HEK293 (cell line): ENCODE measurements around the gene ETNK2.
A peak's percentile ranks its signal among the peaks of the same experiment; 100 is the strongest.

Experiments used
- GLI2 ChIP-seq: fragments of 450-650 bp; formaldehyde crosslinking; IDR thresholded peaks from 2 replicates; pipeline ENCODE4; 2017; ENCODE audit warnings: missing biosample characterization, missing genetic modification characterization, low read depth, borderline replicate concordance
- GLIS1 ChIP-seq: fragments of 450-650 bp; formaldehyde crosslinking; IDR thresholded peaks from 2 replicates; pipeline ENCODE4 v1.5.1; 2016; ENCODE audit warnings: missing biosample characterization, missing genetic modification characterization
- HOXD13 ChIP-seq: sonication (generic); formaldehyde crosslinking; IDR thresholded peaks from 2 replicates; pipeline ENCODE4 v1.8.0; 2022; ENCODE audit warnings: missing genetic modification reagents, borderline replicate concordance
- KLF10 ChIP-seq: fragments of 450-650 bp; IDR thresholded peaks from 2 replicates; pipeline ENCODE4 v1.5.1; 2018; ENCODE audit warnings: missing biosample characterization, mild to moderate bottlenecking, missing genetic modification characterization
- KLF16 ChIP-seq: fragments of 450-650 bp; formaldehyde crosslinking; IDR thresholded peaks from 2 replicates; pipeline ENCODE4 v1.5.1; 2017; ENCODE audit warnings: missing biosample characterization, missing genetic modification characterization
- KLF7 ChIP-seq: fragments of 450-650 bp; formaldehyde crosslinking; IDR thresholded peaks from 2 replicates; pipeline ENCODE4 v1.5.1; 2016; ENCODE audit warnings: missing biosample characterization, missing genetic modification characterization, borderline replicate concordance
- REPIN1 ChIP-seq: fragments of 450-650 bp; formaldehyde crosslinking; IDR thresholded peaks from 2 replicates; pipeline ENCODE4 v1.5.1; 2017; ENCODE audit warnings: missing biosample characterization, missing genetic modification characterization, low read depth
- SCRT2 ChIP-seq: fragments of 450-650 bp; formaldehyde crosslinking; IDR thresholded peaks from 2 replicates; pipeline ENCODE4 v1.5.1; 2016; ENCODE audit warnings: missing biosample characterization, missing genetic modification characterization
- SP2 ChIP-seq: fragments of 450-650 bp; formaldehyde crosslinking; IDR thresholded peaks from 2 replicates; pipeline ENCODE4 v1.5.1; 2016; ENCODE audit warnings: missing biosample characterization, missing genetic modification characterization
- SP3 ChIP-seq: fragments of 450-650 bp; formaldehyde crosslinking; IDR thresholded peaks from 2 replicates; pipeline ENCODE4 v1.5.1; 2016; ENCODE audit warnings: missing biosample characterization, missing genetic modification characterization
- TRIM28 ChIP-seq: IDR thresholded peaks from 2 replicates; pipeline ENCODE4 v1.6.1; 2011; ENCODE audit warnings: low read length, control low read depth, borderline replicate concordance
- ZBTB21 ChIP-seq: fragments of 450-650 bp; formaldehyde crosslinking; IDR thresholded peaks from 2 replicates; pipeline ENCODE4 v1.5.1; 2017; ENCODE audit warnings: missing biosample characterization, missing genetic modification characterization
- ZNF138 ChIP-seq: fragments of 450-650 bp; formaldehyde crosslinking; IDR thresholded peaks from 2 replicates; pipeline ENCODE4 v1.5.1; 2016; ENCODE audit warnings: missing biosample characterization, missing genetic modification characterization, borderline replicate concordance
- ZNF211 ChIP-seq: fragments of 450-650 bp; formaldehyde crosslinking; IDR thresholded peaks from 2 replicates; pipeline ENCODE4 v1.5.1; 2016; ENCODE audit warnings: low read depth, missing biosample characterization, missing genetic modification characterization
- ZNF473 ChIP-seq: fragments of 450-650 bp; formaldehyde crosslinking; IDR thresholded peaks from 2 replicates; pipeline ENCODE4 v1.5.1; 2017; ENCODE audit warnings: missing biosample characterization, missing genetic modification characterization
- ZNF514 ChIP-seq: fragments of 450-650 bp; formaldehyde crosslinking; IDR thresholded peaks from 2 replicates; pipeline ENCODE4 v1.5.1; 2016; ENCODE audit warnings: missing biosample characterization, missing genetic modification characterization
- ZNF560 ChIP-seq: fragments of 450-650 bp; formaldehyde crosslinking; IDR thresholded peaks from 2 replicates; pipeline ENCODE4 v1.5.1; 2017; ENCODE audit warnings: missing biosample characterization, missing genetic modification characterization, borderline replicate concordance
- ZNF585B ChIP-seq: fragments of 450-650 bp; formaldehyde crosslinking; IDR thresholded peaks from 2 replicates; pipeline ENCODE4 v1.5.1; 2016; ENCODE audit warnings: missing biosample characterization, missing genetic modification characterization
- ZNF600 ChIP-seq: fragments of 450-650 bp; formaldehyde crosslinking; IDR thresholded peaks from 2 replicates; pipeline ENCODE4 v1.5.1; 2016; ENCODE audit warnings: missing biosample characterization, missing genetic modification characterization
- ZNF623 ChIP-seq: fragments of 450-650 bp; formaldehyde crosslinking; IDR thresholded peaks from 2 replicates; pipeline ENCODE4 v1.5.1; 2016; ENCODE audit warnings: missing biosample characterization, missing genetic modification characterization
- ZNF624 ChIP-seq: fragments of 450-650 bp; formaldehyde crosslinking; IDR thresholded peaks from 2 replicates; pipeline ENCODE4 v1.5.1; 2017; ENCODE audit warnings: missing biosample characterization, missing genetic modification characterization
- ZNF626 ChIP-seq: fragments of 450-650 bp; sonication (Bioruptor Pico); formaldehyde crosslinking; IDR thresholded peaks from 2 replicates; pipeline ENCODE4 v1.5.1; 2018; ENCODE audit warnings: missing biosample characterization, missing genetic modification characterization, inconsistent platforms
- ZNF677 ChIP-seq: fragments of 450-650 bp; IDR thresholded peaks from 2 replicates; pipeline ENCODE4 v1.5.0; 2018; ENCODE audit warnings: missing biosample characterization, mild to moderate bottlenecking, missing genetic modification characterization, moderate library complexity
- ZNF701 ChIP-seq: fragments of 450-650 bp; formaldehyde crosslinking; IDR thresholded peaks from 2 replicates; pipeline ENCODE4 v1.5.1; 2016; ENCODE audit warnings: missing biosample characterization, missing genetic modification characterization
- ZSCAN16 ChIP-seq: fragments of 450-650 bp; formaldehyde crosslinking; IDR thresholded peaks from 2 replicates; pipeline ENCODE4 v1.5.1; 2016; ENCODE audit warnings: missing biosample characterization, missing genetic modification characterization
- ZXDB ChIP-seq: fragments of 450-650 bp; formaldehyde crosslinking; IDR thresholded peaks from 2 replicates; pipeline ENCODE4 v1.5.1; 2016; ENCODE audit warnings: missing biosample characterization, missing genetic modification characterization
- TF ChIP-seq, protein P1 (sequence below): sonication (generic); formaldehyde crosslinking; IDR thresholded peaks from 2 replicates; pipeline ENCODE4 v1.8.1; 2022; ENCODE audit warnings: mild to moderate bottlenecking, moderate library complexity, missing genetic modification reagents
- TF ChIP-seq, protein P2 (sequence below): fragments of 450-650 bp; formaldehyde crosslinking; IDR thresholded peaks from 2 replicates; pipeline ENCODE4 v1.5.1; 2016; ENCODE audit warnings: missing biosample characterization, missing genetic modification characterization, borderline replicate concordance
- TF ChIP-seq, protein P3 (sequence below): fragments of 450-650 bp; formaldehyde crosslinking; IDR thresholded peaks from 2 replicates; pipeline ENCODE4 v1.5.1; 2016; ENCODE audit warnings: missing biosample characterization, missing genetic modification characterization
- TF ChIP-seq, protein P4 (sequence below): fragments of 450-650 bp; formaldehyde crosslinking; IDR thresholded peaks from 2 replicates; pipeline ENCODE4 v1.5.1; 2016; ENCODE audit warnings: missing biosample characterization, missing genetic modification characterization

ETNK2 gene

DNA sequence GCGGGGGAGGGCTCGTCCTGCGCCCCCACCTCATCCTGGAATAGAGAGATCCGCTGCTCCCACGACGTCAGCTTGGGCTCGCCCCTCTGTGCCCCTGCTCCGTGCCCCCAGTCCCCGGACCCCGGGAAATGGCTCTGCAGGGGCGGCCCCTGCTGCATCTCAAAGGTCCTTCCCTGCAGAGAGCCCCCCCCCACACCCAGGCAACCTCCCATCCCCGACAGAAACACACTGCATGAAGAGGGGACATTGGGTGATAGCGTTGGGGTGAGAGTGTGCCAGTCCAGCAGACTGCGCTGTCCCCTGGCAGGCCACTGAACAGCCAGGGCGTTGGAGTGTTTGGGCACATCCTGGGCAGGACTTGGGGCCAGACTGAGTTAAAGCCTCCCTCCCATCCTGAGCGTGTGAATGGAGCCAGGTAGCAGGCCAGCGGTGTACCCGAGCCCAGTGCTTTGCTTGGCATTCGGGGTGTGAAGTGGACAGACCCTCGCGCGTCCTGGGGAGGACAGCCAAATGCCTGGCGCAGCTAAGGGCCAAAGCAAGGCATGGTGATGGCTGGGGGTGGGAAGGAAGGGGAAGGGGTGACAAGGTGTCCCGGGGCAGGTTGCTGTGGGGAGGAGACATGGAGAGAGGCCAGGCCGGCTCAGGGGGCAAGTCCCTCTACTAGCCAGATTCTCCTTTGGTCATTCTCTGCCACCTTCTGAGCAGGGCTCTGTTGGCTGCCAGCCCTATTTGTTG is 633 bp upstream of the ETNK2 start (continued):
- TF ChIP-seq TRIM28 (no peak), REPIN1 (no peak), ZNF677 (no peak), ZNF701 (tag by site-specific recombination) (no peak), GLI2 (tag by site-specific recombination) (no peak), ZNF473 (no peak), ZXDB (peak; percentile 90), ZSCAN16 (tag by site-specific recombination) (no peak), ZNF514 (tag by site-specific recombination) (no peak), KLF10 (no peak), ZNF624 (tag by site-specific recombination) (no peak), KLF16 (tag by site-specific recombination) (no peak), ZNF585B (no peak), ZNF626 (tag by site-specific recombination) (no peak), ZNF560 (tag by site-specific recombination) (no peak), SP2 (tag by site-specific recombination) (no peak), KLF7 (tag by site-specific recombination) (no peak), ZNF211 (tag by site-specific recombination) (no peak), SP3 (tag by site-specific recombination) (no peak; the same call in 1 of the 2 replicates), ZNF623 (tag by site-specific recombination) (no peak), ZNF600 (tag by site-specific recombination) (peak; percentile 67; the same call in 1 of the 2 replicates), ZBTB21 (tag by site-specific recombination) (no peak), SCRT2 (tag by site-specific recombination) (no peak), HOXD13 (no peak), ZNF138 (tag by site-specific recombination) (no peak), GLIS1 (tag by site-specific recombination) (peak; percentile 21; the same call in 1 of the 2 replicates)
- TF ChIP-seq, protein P1, sequence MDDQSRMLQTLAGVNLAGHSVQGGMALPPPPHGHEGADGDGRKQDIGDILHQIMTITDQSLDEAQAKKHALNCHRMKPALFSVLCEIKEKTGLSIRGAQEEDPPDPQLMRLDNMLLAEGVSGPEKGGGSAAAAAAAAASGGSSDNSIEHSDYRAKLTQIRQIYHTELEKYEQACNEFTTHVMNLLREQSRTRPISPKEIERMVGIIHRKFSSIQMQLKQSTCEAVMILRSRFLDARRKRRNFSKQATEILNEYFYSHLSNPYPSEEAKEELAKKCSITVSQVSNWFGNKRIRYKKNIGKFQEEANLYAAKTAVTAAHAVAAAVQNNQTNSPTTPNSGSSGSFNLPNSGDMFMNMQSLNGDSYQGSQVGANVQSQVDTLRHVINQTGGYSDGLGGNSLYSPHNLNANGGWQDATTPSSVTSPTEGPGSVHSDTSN (CRISPR knock-in tag) = no peak
- TF ChIP-seq, protein P2, sequence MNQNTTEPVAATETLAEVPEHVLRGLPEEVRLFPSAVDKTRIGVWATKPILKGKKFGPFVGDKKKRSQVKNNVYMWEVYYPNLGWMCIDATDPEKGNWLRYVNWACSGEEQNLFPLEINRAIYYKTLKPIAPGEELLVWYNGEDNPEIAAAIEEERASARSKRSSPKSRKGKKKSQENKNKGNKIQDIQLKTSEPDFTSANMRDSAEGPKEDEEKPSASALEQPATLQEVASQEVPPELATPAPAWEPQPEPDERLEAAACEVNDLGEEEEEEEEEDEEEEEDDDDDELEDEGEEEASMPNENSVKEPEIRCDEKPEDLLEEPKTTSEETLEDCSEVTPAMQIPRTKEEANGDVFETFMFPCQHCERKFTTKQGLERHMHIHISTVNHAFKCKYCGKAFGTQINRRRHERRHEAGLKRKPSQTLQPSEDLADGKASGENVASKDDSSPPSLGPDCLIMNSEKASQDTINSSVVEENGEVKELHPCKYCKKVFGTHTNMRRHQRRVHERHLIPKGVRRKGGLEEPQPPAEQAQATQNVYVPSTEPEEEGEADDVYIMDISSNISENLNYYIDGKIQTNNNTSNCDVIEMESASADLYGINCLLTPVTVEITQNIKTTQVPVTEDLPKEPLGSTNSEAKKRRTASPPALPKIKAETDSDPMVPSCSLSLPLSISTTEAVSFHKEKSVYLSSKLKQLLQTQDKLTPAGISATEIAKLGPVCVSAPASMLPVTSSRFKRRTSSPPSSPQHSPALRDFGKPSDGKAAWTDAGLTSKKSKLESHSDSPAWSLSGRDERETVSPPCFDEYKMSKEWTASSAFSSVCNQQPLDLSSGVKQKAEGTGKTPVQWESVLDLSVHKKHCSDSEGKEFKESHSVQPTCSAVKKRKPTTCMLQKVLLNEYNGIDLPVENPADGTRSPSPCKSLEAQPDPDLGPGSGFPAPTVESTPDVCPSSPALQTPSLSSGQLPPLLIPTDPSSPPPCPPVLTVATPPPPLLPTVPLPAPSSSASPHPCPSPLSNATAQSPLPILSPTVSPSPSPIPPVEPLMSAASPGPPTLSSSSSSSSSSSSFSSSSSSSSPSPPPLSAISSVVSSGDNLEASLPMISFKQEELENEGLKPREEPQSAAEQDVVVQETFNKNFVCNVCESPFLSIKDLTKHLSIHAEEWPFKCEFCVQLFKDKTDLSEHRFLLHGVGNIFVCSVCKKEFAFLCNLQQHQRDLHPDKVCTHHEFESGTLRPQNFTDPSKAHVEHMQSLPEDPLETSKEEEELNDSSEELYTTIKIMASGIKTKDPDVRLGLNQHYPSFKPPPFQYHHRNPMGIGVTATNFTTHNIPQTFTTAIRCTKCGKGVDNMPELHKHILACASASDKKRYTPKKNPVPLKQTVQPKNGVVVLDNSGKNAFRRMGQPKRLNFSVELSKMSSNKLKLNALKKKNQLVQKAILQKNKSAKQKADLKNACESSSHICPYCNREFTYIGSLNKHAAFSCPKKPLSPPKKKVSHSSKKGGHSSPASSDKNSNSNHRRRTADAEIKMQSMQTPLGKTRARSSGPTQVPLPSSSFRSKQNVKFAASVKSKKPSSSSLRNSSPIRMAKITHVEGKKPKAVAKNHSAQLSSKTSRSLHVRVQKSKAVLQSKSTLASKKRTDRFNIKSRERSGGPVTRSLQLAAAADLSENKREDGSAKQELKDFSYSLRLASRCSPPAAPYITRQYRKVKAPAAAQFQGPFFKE (tag by site-specific recombination) = no peak
- TF ChIP-seq, protein P3, sequence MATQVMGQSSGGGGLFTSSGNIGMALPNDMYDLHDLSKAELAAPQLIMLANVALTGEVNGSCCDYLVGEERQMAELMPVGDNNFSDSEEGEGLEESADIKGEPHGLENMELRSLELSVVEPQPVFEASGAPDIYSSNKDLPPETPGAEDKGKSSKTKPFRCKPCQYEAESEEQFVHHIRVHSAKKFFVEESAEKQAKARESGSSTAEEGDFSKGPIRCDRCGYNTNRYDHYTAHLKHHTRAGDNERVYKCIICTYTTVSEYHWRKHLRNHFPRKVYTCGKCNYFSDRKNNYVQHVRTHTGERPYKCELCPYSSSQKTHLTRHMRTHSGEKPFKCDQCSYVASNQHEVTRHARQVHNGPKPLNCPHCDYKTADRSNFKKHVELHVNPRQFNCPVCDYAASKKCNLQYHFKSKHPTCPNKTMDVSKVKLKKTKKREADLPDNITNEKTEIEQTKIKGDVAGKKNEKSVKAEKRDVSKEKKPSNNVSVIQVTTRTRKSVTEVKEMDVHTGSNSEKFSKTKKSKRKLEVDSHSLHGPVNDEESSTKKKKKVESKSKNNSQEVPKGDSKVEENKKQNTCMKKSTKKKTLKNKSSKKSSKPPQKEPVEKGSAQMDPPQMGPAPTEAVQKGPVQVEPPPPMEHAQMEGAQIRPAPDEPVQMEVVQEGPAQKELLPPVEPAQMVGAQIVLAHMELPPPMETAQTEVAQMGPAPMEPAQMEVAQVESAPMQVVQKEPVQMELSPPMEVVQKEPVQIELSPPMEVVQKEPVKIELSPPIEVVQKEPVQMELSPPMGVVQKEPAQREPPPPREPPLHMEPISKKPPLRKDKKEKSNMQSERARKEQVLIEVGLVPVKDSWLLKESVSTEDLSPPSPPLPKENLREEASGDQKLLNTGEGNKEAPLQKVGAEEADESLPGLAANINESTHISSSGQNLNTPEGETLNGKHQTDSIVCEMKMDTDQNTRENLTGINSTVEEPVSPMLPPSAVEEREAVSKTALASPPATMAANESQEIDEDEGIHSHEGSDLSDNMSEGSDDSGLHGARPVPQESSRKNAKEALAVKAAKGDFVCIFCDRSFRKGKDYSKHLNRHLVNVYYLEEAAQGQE (tag by site-specific recombination) = no peak
- TF ChIP-seq, protein P4, sequence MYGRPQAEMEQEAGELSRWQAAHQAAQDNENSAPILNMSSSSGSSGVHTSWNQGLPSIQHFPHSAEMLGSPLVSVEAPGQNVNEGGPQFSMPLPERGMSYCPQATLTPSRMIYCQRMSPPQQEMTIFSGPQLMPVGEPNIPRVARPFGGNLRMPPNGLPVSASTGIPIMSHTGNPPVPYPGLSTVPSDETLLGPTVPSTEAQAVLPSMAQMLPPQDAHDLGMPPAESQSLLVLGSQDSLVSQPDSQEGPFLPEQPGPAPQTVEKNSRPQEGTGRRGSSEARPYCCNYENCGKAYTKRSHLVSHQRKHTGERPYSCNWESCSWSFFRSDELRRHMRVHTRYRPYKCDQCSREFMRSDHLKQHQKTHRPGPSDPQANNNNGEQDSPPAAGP = no peak
